Myometrial cell (primary cell): ENCODE results near the gene ZNF675. TPM values are rescaled to one million over a fixed set of nuclear protein-coding genes. Genes with fewer than 3 reads are reported as not detected.

Source experiments
- total RNA-seq: library from RNA; depleted of rRNA; stranded (reverse); fragments of >200 nt; gene quantifications from 2 replicates; pipeline ENCODE4 v1.2.3, GENCODE V29; 2015

ZNF675 gene
- total RNA-seq: 0.86 and 2.8 TPM in 2 replicates

GRCh38 chr19:23686621-23687423, at the start of gene ZNF675:
Gene ZNF675 (minus strand): TSS chr19:23687212. CDS start chr19:23687033, 179 bp downstream.

Other genes with a start within 250 kb of the ZNF675 start
- gene ZNF681, start 71.7 kb upstream of the ZNF675 start, total RNA-seq: 0.29 and 0.35 TPM in 2 replicates
- 1.4 and 8.1 TPM in 2 replicates for gene ZNF726, start 227.7 kb upstream of the ZNF675 start, total RNA-seq